T-helper 1 cell (primary cell): Measurements from ENCODE around the gene NTNG1.

ENCODE experiments used
- DNase-seq, 5 donors: peaks; one replicate each; pipeline ENCODE4 v3.0.0-alpha.2; 2012 to 2020

Gene NTNG1

GRCh38 chr1:107264007-107264406 is 123.2 kb downstream of the NTNG1 start:
- no peak for DNase-seq

GRCh38 chr1:107264561-107264960 is 123.7 kb downstream of the NTNG1 start:
- DNase-seq = no peak

GRCh38 chr1:107267489-107267888 is 126.7 kb downstream of the NTNG1 start:
- no peak for DNase-seq

GRCh38 chr1:107272321-107272720 is 131.5 kb downstream of the NTNG1 start:
- no peak for DNase-seq

GRCh38 chr1:107273515-107273914 is 132.7 kb downstream of the NTNG1 start:
- no peak for DNase-seq

GRCh38 chr1:107274227-107274626 is 133.4 kb downstream of the NTNG1 start:
- DNase-seq = no peak

GRCh38 chr1:107276247-107276646 is 135.4 kb downstream of the NTNG1 start:
- DNase-seq = no peak

GRCh38 chr1:107277022-107277421 is 136.2 kb downstream of the NTNG1 start:
- no peak for DNase-seq

- DNase-seq = no peak
Measured at GRCh38 chr1:107286125-107286524, 145.3 kb downstream of the NTNG1 start.

- DNase-seq = no peak
Measured at GRCh38 chr1:107291987-107292386, 151.1 kb downstream of the NTNG1 start.

- DNase-seq = no peak
Measured at GRCh38 chr1:107293901-107294613, 153.2 kb downstream of the NTNG1 start.

- DNase-seq = no peak
Measured at GRCh38 chr1:107294686-107295085, 153.8 kb downstream of the NTNG1 start.

- DNase-seq = no peak
Measured at GRCh38 chr1:107297681-107298080, 156.8 kb downstream of the NTNG1 start.

- DNase-seq = no peak
Measured at GRCh38 chr1:107298526-107298925, 157.7 kb downstream of the NTNG1 start.

- no peak for DNase-seq
Measured at GRCh38 chr1:107299521-107299920, 158.7 kb downstream of the NTNG1 start.

- no peak for DNase-seq
Measured at GRCh38 chr1:107309962-107310361, 169.1 kb downstream of the NTNG1 start.

- no peak for DNase-seq
Measured at GRCh38 chr1:107315652-107316051, 174.8 kb downstream of the NTNG1 start.

- no peak for DNase-seq
Measured at GRCh38 chr1:107318932-107319331, 178.1 kb downstream of the NTNG1 start.

- no peak for DNase-seq
Measured at GRCh38 chr1:107323784-107324183, 182.9 kb downstream of the NTNG1 start.

GRCh38 chr1:107326824-107327445 is 186.1 kb downstream of the NTNG1 start:
- DNase-seq = no peak

GRCh38 chr1:107327446-107327845 is 186.6 kb downstream of the NTNG1 start:
- no peak for DNase-seq

GRCh38 chr1:107328087-107328486 is 187.2 kb downstream of the NTNG1 start:
- no peak for DNase-seq

GRCh38 chr1:107339775-107340174 is 198.9 kb downstream of the NTNG1 start:
- no peak for DNase-seq

- no peak for DNase-seq
Measured at GRCh38 chr1:107342316-107342715, 201.5 kb downstream of the NTNG1 start.

- no peak for DNase-seq
Measured at GRCh38 chr1:107342768-107343167, 201.9 kb downstream of the NTNG1 start.
